WERI-Rb-1 (cell line): Measurements from ENCODE around the gene MITD1.
A peak's percentile ranks its signal among the peaks of the same experiment; 100 is the strongest.

Experiments
- DNase-seq: peaks from one replicate; pipeline ENCODE4 v3.0.0-alpha.2; 2020
- H3K27ac ChIP-seq: fragments of 250-450 bp; sonication (Bioruptor Pico); 2 replicates; pipeline ENCODE4 v1.5.1; 2020; ENCODE audit warnings: mild to moderate bottlenecking, moderate library complexity
- H3K27me3 ChIP-seq: fragments of 250-450 bp; sonication (Bioruptor Pico); 2 replicates; pipeline ENCODE4 v1.5.1; 2021; ENCODE audit warnings: mild to moderate bottlenecking, low read depth, moderate library complexity; ENCODE audit not compliant: insufficient read depth, severe bottlenecking
- H3K36me3 ChIP-seq: fragments of 250-450 bp; sonication (Bioruptor Pico); 2 replicates; pipeline ENCODE4 v1.5.1; 2020; ENCODE audit warnings: mild to moderate bottlenecking, moderate library complexity
- H3K4me3 ChIP-seq: 2 replicates; pipeline ENCODE4 v1.5.1; 2011; ENCODE audit warnings: low read depth, mild to moderate bottlenecking, control low read depth, low read length
- H3K9me3 ChIP-seq: fragments of 250-450 bp; sonication (Bioruptor Pico); 2 replicates; pipeline ENCODE4 v1.5.1; 2021; ENCODE audit warnings: mild to moderate bottlenecking, moderate library complexity; ENCODE audit not compliant: severe bottlenecking
- TF ChIP-seq, protein P1 (sequence below): IDR thresholded peaks from 2 replicates; pipeline ENCODE4 v1.5.1; 2011; ENCODE audit warnings: low read depth, mild to moderate bottlenecking, control low read depth, inconsistent platforms, low read length

Gene MITD1

DNA sequence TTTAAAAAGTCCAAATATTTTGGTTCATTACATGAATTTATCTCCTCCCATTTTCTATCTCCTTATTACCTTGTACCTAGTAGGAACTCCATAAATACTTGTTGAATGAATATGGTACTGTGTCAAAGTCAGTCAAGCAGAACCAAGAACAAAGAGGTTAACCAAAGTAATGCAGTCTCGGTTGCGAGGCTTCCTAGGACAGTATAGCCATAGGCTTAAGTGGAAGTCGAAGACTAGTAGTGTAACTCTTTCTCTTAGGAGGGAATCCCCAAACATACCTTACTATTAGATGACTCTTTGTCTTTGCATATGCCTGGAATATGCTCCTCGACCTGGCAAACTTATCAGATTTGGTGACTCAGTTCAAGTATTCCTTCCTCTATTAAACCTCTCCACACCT is 21.3 kb downstream of the MITD1 start:
- no peaks in the 10 kb centered on the region for H3K27me3 ChIP-seq
- H3K36me3 ChIP-seq = no peaks in the 10 kb centered on the region; the same call in none of the 2 replicates
- H3K9me3 ChIP-seq = no peaks in the 10 kb centered on the region
- H3K27ac ChIP-seq = no peak overlapping the region
- TF ChIP-seq, protein P1, sequence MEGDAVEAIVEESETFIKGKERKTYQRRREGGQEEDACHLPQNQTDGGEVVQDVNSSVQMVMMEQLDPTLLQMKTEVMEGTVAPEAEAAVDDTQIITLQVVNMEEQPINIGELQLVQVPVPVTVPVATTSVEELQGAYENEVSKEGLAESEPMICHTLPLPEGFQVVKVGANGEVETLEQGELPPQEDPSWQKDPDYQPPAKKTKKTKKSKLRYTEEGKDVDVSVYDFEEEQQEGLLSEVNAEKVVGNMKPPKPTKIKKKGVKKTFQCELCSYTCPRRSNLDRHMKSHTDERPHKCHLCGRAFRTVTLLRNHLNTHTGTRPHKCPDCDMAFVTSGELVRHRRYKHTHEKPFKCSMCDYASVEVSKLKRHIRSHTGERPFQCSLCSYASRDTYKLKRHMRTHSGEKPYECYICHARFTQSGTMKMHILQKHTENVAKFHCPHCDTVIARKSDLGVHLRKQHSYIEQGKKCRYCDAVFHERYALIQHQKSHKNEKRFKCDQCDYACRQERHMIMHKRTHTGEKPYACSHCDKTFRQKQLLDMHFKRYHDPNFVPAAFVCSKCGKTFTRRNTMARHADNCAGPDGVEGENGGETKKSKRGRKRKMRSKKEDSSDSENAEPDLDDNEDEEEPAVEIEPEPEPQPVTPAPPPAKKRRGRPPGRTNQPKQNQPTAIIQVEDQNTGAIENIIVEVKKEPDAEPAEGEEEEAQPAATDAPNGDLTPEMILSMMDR = no peak
- no peak for DNase-seq
- no peak overlapping the region for H3K4me3 ChIP-seq

DNA sequence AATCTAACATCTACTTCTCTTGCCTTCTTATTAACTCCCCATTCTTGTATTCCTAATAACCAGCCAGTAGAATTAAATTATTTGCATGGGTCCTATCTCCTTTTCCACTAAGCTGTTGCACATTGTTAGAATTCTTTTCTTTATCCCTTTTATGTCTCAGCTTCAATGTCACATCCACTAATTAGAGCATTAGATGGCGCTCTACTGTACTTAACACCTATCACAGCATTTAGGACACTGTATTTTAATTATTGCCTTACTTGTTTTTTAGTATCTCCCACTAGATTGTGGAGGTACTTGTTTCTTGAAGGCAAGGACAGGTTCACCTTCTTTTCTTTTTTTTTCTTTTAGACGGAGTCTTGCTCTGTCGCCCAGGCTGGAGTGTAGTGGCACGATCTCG is 22.3 kb downstream of the MITD1 start:
- Histone ChIP-seq H3K36me3 (no peaks in the 10 kb centered on the region; the same call in none of the 2 replicates), H3K9me3 (no peaks in the 10 kb centered on the region), H3K4me3 (no peak overlapping the region), H3K27ac (no peak overlapping the region), H3K27me3 (no peaks in the 10 kb centered on the region)
- DNase-seq = no peak
- TF ChIP-seq, protein P1 = no peak

DNA sequence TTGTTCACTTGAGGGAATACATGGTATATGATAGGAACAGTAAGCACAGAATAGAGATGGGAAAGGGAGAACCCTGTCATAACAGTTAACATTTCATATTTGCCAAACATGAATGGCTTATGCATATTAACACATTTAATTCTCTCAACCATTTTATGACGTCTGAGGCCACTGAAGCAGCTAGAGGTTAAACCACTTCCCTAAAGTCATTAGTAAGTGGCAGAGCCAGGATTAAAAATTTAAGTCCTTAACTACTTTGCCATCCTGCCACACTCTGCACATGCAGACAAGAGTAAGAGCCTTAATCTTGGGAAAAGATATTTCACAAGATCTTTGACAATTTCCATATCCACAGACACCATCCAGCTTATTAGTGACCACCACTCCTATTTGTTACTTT is 24.0 kb downstream of the MITD1 start:
- TF ChIP-seq, protein P1 = no peak
- DNase-seq = no peak
- H3K27me3 ChIP-seq = no peaks in the 10 kb centered on the region
- no peak overlapping the region for H3K27ac ChIP-seq
- H3K36me3 ChIP-seq = no peaks in the 10 kb centered on the region; the same call in none of the 2 replicates
- no peaks in the 10 kb centered on the region for H3K9me3 ChIP-seq
- H3K4me3 ChIP-seq = no peak overlapping the region

DNA sequence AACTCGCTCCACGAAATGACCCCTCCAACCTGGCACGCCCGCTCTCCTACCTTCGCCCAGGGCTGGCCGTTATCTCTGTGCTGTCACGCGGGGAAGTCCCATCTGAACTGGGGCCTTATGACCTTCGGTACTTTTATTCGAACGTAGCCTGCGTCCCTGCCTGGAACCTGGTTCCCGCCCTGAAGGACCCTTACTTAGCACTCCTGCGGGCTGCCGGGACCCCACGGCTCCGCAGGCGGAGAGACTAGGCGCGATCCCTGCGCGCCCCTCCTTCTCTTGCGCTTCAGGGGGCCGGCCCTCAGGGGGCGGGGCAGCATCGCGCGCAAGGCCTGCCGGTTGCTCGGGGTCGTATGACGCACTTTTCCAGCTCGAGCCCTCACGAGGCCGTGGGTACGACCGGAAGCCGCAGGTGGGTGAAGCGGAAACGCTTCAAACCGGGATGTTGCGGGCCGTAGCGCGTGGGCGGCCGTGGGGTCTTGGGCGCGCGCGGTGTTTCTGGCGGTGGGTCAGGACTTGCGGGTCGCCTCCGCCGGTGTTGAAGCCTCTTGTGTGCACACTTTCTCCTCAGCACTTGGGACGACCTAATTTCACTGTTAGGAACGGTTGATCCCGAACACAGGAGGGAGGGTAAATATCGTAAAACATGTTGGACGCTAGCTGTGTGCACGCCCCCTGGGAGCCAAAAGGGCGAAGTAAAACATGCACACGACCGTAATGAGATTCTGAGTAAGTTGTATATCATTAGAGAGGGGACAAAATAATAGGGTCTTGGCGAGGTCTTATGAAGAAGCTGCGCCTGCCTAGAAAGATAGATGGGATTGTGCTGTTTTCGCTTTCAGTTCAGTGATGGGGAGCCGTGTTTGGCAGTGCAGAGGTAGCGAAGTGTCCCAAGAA is 26.0 kb downstream of the MITD1 start, which contains the start of the genes LIPT1 and TSGA10:
Gene LIPT1, plus strand, starts transcription at position 325 of the 894 bp plus-strand sequence. CDS start 6,991 bp downstream, outside the sequence.
Gene TSGA10, minus strand, starts transcription at position 300 of the 894 bp plus-strand sequence. CDS start 45,503 bp downstream, outside the sequence.
- TF ChIP-seq, protein P1 = no peak; the same call in 1 of the 2 replicates
- peak within 1 kb of the TSS; percentile 83 for H3K4me3 ChIP-seq
- H3K27me3 ChIP-seq = no peaks in the 10 kb centered on the region
- DNase-seq = peak; percentile 93
- peak within 1 kb of the TSS; percentile 81 for H3K27ac ChIP-seq
- no peaks in the 10 kb centered on the region; the same call in none of the 2 replicates for H3K36me3 ChIP-seq
- no peaks in the 10 kb centered on the region for H3K9me3 ChIP-seq

DNA sequence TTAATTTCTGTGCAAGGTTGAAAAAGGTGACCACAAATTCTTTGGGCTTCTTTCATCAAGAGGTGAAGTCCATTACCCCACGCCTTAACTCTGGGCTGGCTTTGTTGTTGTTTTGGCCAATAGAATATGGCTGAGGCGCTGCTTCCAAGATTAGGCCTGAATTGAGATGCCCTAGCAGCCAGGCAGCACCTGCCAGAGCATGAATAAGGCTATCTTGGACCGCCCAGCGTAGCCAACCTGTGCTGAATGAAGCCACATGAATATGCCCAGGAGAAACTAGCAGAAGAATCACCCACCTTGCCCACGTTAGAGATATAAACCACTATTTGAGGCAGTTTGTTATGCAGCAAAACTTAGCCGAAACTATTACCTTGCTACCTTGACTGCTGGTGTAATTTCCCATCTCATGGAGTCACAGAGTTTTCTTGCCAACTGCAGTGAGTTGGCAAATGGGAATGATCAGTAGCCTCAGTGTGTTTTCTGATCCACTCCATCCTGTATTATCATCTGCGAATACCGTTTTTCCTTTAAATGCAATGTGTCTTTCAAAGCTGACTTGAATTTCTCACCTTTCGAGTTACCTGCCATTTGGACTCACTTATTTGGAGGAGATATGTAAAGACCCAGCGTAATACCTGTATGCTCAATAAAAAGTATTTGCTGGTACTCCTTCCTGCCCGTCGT is 26.8 kb downstream of the MITD1 start:
- TF ChIP-seq, protein P1 = no peak
- Histone ChIP-seq H3K27ac (peak overlapping the region; percentile 81), H3K36me3 (no peaks in the 10 kb centered on the region; the same call in none of the 2 replicates), H3K9me3 (no peaks in the 10 kb centered on the region), H3K4me3 (peak overlapping the region; percentile 83), H3K27me3 (no peaks in the 10 kb centered on the region)
- DNase-seq = no peak
